GM21723 (cell line): Measurements from ENCODE around the gene CECR2.
"Not testable (repeated sequence)": the region's sequence is repeated elsewhere in the genome, so short reads cannot be mapped to it uniquely, and the experiment has no call there.

Experiments used
- ATAC-seq: cut with Tn5 transposase; IDR thresholded peaks from one replicate; pipeline ENCODE4 v1.9.1; 2021; ENCODE audit warnings: mild to moderate bottlenecking, moderate library complexity; ENCODE audit not compliant: unreplicated experiment

CECR2 gene

DNA sequence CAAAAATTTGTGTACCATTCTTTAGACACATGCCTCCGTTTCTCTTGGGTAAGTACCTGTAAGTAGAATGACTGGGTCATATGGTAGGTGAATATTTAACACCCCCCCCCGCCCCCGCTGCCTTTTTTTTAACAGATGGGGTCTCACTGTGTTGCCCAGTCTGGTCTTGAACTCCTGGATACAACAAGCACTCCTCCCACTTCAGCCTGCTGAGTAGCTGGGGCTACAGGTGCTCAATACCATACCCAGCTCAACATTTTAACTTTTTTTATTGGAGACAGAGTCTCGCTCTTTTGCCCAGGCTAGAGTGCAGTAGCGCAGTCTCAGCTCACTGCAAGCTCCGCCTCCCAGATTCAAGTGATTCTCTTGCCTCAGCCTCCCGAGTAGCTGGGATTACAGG, 32.5 kb downstream of the CECR2 start:
- ATAC-seq = no peak

DNA sequence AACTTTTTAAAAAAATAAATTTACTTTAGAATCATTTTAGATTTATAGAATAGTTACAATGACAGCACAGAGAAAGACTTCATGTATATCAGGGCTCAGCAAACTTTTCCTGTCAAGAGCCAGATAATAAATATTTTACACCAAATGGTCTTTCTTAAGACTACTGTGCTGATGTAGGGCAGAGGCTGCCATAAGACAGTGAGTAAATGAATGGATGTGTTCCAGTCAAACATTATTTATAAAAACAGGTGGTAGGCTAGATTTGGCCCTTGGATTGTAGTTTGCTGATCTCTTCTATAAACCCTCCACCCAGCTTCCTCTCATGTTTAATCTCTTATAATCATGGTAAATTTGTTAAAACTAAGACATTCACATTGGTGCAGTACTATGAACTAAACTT, 33.0 kb downstream of the CECR2 start:
- ATAC-seq = no peak

DNA sequence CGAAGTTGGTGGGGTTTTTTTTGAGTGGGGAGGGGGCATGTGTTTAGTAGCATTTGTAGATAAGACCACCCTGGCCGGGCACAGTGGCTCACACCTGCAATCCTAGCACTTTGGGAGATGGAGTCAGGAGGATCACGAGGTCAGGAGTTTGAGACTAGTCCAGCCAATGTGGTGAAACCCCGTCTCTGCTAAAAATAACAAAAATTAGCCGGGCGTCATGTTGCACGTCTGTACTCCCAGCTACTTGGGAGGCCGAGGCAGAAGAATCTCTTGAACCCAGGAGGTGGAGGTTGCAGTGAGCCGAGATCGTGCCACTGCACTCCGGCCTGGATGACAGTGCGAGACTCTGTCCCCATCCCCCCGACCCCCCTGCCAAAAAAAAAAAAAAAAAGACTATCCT, 34.6 kb downstream of the CECR2 start:
- ATAC-seq = no peak

DNA sequence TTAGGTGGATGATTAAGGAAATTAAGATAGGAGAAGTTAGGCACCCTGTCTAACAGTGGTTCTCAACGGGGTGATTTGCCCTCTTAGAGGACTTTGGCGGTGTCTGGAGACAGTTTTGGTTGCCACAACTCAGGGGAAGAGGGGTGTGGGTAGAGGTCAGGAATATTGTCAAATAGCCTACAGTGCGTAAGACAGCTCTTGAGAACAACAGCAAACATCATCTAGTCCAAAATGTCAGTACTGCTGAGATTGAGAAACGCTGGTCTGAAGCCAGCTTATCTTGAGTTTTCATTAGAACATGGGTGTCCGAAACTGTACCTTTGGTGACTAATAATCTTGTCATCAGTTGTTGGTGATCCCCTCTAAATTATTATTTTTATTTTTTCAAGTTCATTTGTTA, 38.4 kb downstream of the CECR2 start:
- ATAC-seq = no peak

DNA sequence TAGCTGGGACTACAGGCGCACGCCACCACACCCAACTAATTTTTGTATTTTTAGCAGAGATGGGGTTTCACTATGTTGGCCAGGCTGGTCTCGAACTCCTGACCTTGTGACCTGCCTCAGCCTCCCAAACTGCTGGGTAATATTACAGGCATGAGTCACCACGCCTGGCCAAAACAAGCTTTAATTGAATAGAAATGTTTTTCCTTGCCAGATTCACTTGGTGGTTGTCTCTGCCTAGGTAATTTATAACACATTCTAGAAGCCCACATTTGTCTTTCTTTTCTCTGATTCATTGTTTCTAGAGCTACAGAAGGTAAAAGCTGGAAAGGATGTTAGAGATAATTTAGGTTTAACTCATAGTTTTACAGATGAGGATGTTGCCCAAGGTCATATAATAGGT, 41.3 kb downstream of the CECR2 start:
- ATAC-seq = no peak

DNA sequence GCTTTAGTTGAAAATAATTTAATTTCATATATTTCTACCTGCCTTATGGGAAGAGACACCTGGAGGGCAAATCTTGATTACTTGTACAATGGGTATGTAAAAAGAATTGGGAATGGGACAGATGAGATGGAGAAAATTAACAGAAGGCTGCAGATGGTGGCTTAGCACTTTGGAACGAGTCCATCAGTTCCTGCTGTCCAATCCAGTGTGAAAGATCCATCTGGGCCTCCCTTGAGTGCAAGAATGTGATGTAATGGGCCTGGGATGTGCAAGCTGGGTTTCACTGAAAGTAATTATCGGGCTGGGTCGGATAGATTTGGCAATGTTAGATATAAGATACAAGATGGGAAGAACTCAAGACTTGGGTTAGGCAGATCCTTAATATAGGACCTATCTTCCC, 42.0 kb downstream of the CECR2 start:
- no peak for ATAC-seq

DNA sequence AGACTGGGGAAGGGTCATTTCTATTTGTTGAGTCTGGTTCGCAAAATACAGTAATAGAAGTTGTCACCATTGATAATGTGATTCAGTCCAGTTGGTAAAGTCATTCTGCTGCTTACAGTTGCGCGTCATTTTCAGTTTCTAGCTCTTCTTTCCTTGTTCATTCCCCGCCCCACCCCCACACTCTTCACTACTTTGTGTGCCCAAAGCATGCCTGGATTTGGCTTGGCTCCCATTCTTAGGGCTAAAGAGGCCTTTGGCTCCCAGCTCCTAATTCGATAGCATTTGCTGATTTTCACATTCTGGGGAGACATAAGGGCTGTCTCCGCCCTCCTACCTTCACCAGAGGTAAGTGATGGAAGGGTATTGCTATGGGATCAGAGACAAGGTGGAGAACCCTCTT, 43.0 kb downstream of the CECR2 start:
- no peak for ATAC-seq

DNA sequence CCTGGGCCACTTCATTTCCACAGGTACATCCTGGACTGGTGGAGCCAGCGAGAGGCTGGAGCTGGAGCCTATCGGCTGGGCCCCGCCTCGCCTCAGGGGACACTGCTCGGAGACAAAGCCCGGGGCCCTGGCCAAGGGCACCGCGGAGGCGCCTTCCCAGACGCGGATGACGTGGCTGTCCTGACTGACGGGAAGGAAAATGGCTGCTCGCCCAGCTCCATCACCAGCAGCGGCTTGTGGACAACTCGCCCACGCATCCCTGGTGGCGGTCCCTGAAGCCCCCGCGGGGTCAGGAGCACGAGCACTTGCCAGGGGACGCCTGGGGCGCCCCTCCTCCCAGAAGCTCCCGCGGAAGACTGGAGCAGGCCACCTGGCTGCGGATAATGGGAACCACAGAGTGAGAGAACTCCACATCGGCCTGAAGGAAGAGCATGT, 49.6 kb downstream of the CECR2 start:
- no peak for ATAC-seq

DNA sequence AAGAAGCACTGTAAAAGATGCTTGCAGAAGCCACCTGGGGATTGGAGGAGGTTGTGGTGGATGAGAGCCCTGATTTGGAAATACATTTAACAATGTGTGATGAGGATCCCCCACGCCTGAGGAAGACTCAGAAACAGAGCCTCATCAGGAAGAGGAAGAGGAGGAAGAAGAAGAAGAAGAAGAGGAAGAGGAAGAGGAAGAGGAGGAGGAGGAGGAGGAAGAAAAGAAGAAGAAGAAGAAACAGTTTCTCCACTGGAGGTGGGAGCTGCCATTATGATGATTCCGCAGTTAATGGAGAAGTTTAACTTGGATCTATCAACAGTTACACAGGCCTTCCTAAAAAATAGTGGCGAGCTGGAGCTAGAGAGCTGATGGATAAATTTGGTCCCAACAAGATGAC, 50.1 kb downstream of the CECR2 start:
- ATAC-seq = no peak

DNA sequence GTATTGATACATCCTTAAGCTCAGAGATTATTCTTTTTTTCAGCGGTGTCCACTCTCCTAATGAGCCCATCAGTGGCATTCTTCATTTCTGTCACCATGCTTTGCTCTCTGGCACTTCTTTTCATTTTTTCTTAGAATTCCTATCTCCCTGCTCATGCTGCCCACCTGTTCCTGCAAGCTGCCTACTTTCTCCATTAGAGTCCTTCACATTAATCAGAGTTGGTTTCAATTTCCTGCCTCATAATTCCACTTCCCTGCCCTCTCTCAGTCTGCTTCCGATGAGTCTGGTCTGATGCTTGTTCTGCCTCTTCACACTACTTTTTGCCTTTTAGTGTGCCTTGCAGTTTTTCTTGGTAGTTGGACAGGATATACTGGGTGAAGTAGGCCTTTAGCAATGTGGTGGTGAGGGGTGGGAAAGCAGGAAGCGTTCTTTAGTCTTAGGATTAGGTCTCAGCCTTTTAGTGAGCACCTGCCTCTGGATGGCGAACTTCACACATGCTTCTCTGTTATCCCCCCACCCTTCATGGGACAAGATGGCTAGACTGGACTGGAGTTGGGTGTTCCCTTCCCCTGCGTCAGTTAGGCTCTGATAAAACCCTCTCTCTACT, 53.6 kb downstream of the CECR2 start:
- ATAC-seq = no peak

DNA sequence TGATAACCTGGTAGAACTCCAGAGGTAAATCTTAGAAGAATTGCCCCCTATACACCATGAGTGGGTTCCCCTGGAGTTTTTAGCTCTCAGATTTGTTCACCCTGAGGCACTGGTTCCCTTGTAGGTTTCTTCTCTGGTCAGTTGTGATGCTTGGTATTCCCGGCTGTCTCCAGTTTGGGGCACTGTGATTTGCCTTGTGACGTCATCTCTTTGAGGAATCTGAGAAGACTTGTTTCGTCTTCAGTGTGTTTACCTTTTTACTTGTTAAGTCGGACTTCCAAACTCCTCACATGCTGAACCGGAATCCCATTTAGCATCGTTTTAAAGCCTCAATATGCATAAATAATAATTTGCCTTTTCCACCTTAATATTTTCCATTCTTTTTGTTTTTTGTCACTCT, 54.4 kb downstream of the CECR2 start:
- no peak for ATAC-seq

DNA sequence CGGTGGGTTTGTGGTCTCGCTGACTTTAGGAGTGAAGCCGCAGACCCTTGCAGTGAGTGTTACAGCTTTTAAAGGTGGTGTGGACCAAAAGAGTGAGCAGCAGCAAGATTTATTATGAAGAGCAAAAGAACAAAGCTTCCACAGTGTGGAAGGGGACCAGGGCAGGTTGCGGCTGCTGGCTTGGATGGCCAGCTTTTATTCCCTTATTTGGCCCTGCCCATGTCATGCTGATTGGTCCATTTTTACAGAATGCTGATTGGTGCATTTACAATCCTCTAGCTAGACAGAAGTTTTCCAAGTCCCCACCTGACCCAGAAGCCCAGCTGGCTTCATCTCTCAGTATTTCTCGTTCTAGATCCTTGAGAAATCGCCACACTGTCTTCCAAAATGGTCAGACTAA, 58.3 kb downstream of the CECR2 start:
- ATAC-seq = not testable (repeated sequence)

DNA sequence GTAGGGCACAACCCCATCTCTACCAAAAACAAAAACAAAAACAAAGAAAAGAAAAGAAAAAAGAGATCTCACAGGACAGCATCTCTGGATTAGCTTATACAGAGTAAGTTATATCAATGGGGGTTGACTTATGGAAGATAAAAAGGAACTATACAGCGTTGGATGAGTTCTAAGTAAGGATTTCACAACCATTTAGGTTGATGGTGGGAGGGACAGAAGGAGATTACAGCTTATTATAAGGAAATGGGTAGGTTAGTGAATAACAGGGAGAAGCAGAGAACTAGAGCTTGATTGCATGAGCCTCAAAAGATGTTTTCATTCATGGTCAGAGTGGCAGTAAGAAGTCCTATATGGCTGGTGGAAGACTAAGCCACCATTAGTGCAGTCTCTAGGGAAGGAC, 60.3 kb downstream of the CECR2 start:
- ATAC-seq = no peak

DNA sequence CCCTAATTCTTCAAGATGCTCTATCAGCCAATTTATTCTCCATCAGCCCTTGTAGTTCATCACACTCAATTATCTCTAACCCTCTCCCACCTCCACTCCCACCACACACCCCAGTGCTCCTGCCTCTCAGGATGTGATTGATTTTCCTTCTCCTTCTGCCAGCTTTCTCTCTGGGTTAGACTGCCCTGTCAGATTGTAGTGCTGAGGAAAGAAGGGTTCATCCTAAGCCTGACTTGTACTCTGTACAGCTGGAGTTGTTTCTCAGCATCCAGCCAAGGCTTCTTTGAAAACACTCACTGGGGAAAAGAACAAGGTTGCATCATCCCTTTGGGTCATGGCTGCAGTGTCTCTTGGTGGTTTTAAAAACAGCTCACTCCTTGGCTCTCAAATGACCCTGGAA, 61.2 kb downstream of the CECR2 start:
- ATAC-seq = no peak

DNA sequence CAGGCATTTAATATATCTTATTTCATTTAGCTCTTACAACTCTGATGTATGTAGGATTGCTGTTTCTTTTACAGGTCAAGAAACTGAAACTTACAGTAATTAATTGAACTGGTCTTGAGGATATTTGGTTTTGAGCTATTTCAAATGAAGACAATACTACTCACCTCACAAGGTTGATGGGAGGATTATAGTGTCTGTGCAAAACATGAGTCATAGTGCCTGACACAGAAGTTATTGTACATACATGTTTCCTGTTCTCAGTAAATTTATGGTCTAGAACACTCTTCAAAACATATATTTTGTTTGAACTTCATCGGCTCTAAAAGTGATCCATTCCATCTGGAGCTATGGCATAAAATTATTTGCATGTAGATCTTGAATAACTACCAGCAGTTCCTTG, 61.9 kb downstream of the CECR2 start:
- no peak for ATAC-seq

DNA sequence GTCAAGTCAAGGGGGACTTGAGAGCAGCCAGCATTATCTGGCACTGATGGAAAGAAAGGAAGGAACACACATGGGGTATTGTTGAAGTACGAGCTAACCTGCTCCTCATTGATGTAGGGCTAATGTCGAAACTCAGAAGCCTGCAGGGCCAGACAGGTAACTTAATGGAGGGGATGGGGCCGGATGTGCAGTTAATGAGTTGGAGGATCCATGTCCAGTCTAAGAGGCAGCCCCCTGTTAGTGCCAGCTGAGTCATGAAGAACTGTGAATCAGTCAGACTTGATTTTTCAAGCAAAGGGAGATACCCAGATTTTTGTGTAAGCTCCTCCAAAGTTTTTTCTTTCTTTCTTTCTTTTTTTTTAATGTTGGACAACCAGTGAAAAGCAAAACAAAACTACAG, 65.6 kb downstream of the CECR2 start:
- no peak for ATAC-seq

DNA sequence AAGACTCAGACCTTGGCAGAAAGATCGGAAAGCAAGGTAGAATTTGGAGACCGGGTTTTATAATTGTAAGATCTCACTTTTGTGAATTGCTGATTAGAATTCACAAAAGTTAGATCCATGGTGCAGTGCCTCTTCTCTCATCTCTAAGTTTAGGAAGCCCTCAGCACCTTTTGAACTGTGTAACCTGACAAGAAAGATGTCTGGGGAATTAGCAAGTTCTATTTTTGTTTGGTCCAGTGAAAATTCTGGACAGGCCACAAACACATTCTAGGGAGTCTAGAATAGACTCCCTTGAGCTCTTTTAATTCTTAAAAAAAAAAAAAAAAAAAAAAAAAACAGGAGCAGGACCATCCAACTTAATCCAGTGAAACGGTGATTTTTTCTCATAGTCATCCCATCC, 66.1 kb downstream of the CECR2 start:
- ATAC-seq = no peak

DNA sequence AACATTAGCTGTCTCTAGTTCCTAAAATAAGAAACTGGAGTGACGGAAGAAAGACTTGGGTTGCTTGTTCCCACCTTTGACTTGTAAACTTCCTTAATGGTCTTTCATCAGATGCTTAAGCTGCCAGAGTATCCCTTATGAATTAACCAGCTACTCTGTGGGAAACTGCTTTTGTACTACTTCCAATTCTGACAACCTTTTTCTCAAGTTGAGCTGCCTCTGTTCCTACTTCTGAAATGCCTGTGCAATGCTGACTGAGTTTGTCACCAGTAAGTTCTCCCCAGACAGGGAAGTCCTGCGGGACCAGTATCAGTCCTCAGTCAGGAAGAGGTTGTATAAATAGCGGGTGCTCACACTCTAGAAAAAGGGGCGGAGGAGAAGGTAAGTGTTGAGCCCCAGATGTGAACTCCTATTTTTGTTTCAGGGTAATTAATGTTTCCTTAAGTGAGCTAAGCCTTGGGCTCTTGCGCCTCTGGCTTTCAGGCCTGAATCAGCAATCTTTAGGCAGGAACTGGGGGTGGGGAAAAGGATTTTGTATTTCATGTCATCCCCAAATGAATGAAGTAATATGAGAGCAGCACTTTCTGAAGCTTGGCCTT, 67.2 kb downstream of the CECR2 start:
- no peak for ATAC-seq

DNA sequence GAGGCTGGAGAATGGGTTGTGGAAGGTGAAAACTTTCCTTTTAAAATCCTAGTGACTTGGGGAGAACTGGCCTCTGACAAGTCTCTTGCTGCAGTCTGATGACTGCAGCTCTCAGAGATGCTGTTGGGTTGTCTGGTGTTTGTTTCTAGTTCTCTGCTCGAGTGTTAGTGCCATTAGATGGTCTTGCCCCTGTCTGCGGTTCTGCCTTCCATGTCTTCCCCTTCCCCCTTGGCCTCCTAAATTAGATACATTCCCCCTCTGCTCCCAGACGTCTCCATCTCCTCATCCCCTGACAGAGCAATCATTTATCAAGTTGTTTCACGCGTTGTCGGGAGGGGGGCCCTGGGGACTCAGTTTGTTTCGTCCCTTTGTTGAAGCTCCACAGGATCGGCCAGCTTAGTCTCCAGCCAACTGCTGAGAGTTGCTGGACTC, 67.7 kb downstream of the CECR2 start:
- ATAC-seq = no peak

DNA sequence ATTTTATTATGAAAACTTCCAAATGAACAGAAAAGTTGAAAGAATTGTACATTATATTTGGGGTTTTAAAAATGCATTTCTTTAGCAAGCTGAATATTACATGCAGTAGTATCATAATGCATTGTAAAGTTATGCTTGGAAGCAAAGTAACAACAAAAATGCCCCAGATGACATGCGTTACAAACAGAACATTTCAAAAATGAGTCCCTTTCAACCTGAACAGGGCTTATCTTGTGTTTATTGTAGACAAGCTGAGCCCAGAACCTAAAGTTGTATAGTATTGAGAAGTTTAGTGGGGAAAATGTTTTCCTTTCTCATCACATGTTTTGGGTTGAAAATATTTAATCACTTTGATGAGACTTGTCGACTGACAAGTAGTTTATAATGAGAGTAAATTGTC, 68.8 kb downstream of the CECR2 start:
- ATAC-seq = no peak

DNA sequence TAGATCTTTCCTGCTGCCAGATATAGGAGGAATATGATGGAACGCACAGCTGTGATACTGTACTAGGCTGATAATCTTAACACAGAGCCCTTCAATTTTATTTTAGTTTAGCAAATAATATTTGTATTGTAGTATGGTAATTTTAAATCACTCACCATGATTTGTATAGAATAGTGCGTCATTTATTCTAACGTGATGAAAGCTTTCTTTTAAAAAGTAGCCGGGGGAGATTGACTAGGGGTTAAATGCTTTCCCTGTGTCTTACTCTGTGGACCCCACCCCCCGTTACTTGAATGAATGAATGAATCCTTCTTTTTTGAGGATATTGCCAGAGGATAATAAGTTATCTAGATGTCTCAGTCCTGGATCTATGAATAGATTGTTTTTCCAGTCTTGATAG, 72.1 kb downstream of the CECR2 start:
- no peak for ATAC-seq

DNA sequence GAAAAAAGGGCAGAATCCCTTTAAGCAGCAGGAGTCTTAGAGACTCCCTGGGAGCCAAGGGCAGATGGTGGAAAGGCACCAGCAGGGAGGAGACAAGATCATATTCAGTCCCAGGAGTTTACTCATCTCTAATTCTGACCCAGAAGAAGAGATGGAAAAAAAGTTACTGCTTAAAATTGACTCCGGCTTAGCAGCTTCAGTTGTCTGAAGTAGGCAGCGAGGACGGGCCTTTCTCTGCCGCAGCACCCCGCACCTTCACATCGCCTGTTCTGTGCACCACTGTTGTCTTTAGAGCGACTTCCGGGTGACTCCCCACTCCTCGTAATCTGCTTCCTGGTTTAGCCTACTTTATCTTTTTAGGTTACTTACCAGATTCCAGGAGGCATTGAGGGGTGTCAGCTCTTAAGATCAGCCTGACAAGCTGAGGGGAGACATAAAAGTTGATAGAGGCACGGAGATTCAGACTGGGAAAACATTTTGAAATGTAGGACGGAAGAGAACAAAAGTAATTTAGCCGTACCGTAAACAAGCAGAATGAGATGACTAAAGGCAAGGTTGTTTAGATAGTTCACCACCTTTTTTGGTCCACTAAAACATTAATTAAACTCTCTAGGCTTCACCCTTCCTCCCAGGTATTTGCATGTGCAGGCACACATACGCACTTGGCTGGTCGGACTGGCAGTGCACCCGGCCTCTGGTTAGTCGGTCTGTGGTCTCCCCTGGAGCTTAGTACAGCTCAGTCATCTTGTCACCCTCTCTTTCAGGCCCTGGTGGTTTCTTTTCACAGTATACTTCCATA, 74.3 kb downstream of the CECR2 start:
- no peak for ATAC-seq

DNA sequence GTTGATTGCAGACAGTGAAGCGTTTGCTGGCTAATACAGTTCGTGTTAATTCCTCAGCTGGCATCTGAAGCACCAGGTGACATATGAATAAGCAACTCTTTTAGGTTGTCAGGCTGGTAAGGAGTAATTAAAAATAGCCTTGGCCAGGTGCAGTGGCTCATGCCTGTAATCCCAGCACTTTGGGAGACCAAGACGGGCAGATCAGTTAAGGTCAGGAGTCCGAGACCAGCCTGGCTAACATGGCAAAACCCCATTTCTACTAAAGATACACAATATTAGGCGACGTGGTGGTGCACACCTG, 74.9 kb downstream of the CECR2 start:
- ATAC-seq = no peak
